Measurements from ENCODE around the gene RNU7-1. TPM values are rescaled to one million over a fixed set of nuclear protein-coding genes. Genes with fewer than 3 reads are reported as not detected.

Gene RNU7-1

DNA sequence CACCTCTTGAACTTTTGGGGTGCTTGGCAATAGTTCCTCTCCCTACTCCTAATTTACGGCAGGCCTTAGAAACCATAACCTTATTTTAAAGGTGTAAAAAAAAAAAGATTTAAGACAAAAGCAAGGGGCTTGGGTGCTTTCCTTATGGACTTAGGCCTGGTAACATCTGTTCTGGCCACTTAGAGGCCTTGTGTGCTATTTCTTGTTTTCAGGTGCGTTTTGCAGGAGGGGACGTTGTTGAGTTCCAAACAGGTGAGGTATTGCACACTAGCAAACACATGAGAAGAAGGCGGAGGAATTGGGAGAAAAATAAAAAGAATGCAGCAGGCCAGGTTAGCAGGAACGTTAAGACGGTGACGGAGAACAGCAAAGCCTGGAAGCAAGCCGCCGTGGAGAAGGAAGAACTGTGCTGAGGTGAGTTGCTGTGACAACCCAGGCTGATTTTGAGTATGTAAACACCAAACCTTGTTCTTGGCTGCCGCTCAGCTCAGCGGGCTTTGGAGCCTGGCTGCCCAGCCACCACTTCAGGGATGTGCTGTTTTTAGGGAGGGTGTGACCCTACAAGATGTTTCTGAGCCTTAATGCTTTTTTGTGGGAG, 44.4 kb downstream of the RNU7-1 start:
- Histone ChIP-seq H3K4me1 (ENCODE audit: control insufficient read depth in 2 of 2, insufficient read depth in 1 of 2, low read depth in 1 of 2, low read length in 2 of 2) (no peaks in the 10 kb centered on the region), H3K14ac (ENCODE audit: low read length) (no peak overlapping the region), H2AFZ (ENCODE audit: low read length) (no peak overlapping the region), H3K4ac (ENCODE audit: low read length) (no peak overlapping the region), H2AK5ac (ENCODE audit: low read depth, low read length) (no peak overlapping the region), H3K4me2 (ENCODE audit: insufficient read depth, low read length, poor library complexity, severe bottlenecking) (no peak overlapping the region), H4K8ac (ENCODE audit: low read depth, low read length) (no peak overlapping the region), H2BK12ac (ENCODE audit: low read length) (no peak overlapping the region), H2BK15ac (ENCODE audit: low read length) (no peak overlapping the region), H3K18ac (ENCODE audit: low read length) (no peak overlapping the region), H4K91ac (ENCODE audit: low read depth, low read length, poor library complexity) (no peak overlapping the region), H3K36me3 (replicated peaks in 1 of 2; ENCODE audit: control insufficient read depth in 2 of 2, insufficient read depth in 2 of 2, low read length in 2 of 2) (peaks cover 5 to 69% of the 10 kb centered on the region in 2 donors), H3K9ac (ENCODE audit: low read depth, low read length, poor library complexity) (no peak overlapping the region), H3K23ac (ENCODE audit: low read depth, low read length, poor library complexity) (no peak overlapping the region), H2BK5ac (ENCODE audit: low read length) (no peak overlapping the region), H2BK120ac (ENCODE audit: low read depth, low read length) (no peak overlapping the region), H3K27me3 (ENCODE audit: control insufficient read depth in 3 of 3, insufficient read depth in 3 of 3, low read depth in 1 of 3, low read length in 3 of 3) (no peaks in the 10 kb centered on the region), H3K79me1 (ENCODE audit: low read depth, low read length) (no peaks in the 10 kb centered on the region), H3K4me3 (ENCODE audit: low read length in 2 of 2) (no peak overlapping the region), H3K27ac (replicated peaks; ENCODE audit: low read length) (no peak overlapping the region), H3K9me3 (replicated peaks in 1 of 2; ENCODE audit: control insufficient read depth in 2 of 2, insufficient read depth in 1 of 2, low read depth in 1 of 2, low read length in 2 of 2) (no peaks in the 10 kb centered on the region)
- no peak for DNase-seq (ENCODE audit: low spot score)
- WGBS, 2 donors (ENCODE audit: extremely low coverage in 2 of 2, insufficient read length in 2 of 2, insufficient replicate concordance in 1 of 2), result no CpG with 5 or more reads among the region's 11 CpGs

Small RNA genes within 50 kb of the gene (small RNA-seq; reads per million reads assigned to genes)
- 82.4 reads per million, percentile 96 among the genes with 10 or more reads in this experiment for gene MIR141 (ENCODE audit: insufficient read depth)
- gene MIR200C (ENCODE audit: insufficient read depth), result 49.3 reads per million, percentile 93 among the genes with 10 or more reads in this experiment
- not detected for gene RNU7-1 (ENCODE audit: insufficient read depth)
- 101 reads per million, percentile 96 among the genes with 10 or more reads in this experiment for gene SCARNA12 (ENCODE audit: insufficient read depth)

Measured in neuronal stem cell (in vitro differentiated cells).